Measurements from ENCODE around the gene TCF7L2.
A peak's percentile ranks its signal among the peaks of the same experiment; 100 is the strongest.

Gene TCF7L2

DNA sequence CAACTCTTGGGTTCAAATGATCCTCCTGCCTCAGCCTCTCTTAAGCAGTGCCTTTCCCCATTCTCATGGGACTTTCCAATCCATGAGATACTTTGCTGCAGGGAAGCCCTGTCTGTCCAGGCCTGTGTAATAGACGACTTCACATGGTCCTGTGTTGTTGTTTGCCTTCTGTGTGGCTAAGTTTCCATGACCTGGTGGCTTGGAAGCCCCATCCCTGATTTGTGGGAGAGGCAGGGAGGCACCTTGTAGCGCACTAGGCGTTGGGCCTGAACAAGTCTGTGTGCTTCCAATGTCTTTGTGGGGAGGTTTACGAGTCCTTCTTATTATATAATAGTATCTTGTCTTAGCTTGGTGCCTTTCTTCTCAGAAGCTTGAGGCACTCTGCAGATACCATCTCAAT is 49.1 kb downstream of the TCF7L2 start:
- no peak for DNase-seq (ENCODE audit: low read depth in 2 of 2)

DNA sequence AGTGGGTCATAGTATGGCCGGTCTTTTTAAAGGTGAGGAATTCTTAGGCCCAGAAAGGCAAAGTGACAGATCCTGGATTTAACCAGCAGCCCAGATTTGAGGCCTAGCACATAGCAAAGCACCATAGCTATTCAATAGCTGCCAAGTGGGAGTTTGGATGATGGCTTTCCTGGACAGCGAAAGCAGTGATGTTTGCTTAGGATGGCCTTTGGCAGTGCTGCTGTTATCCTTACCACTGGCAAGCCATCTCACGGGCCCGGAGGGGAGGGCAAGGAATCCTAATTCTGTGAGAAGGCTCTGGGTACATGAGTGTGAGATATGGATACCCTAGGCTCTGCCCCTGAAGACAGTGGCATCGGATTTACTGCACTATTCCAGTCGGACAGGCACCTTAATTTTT is 50.4 kb downstream of the TCF7L2 start:
- no peak for DNase-seq (ENCODE audit: low read depth in 2 of 2)

DNA sequence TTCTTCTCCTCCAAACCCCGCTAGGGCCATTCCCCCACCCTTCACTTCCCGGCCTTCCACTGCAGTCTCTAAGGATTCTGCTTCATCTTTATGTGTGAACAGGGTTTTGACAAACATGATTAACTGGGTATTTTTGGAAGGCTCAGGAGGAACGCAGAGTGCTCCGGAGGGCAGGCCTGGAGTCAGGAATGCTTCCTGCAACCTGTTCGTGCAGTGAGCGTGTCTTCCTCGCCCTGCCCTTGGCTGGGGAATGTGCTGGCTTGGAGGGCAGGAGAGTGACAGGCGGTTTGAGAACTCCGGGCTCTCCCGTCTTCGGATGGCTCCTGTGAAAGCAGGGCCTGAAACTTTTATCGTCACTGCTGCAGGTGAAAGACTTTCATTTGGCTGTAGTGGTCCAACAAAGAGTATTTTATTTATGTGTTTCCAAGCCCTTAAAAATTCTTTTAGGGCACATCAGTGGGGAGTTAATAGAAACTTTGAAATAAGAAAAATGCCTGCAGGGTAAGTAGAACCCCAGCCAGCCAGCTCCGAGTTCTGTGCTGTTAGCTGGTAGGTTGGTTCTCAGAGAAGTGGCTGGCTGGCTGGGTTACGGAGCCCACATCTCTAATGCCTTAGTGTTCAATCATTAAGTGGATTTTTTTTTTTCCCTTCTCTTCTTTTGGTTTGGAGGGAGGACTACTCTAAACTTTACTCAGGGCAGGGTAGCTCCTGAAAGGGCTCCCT is 51.0 kb downstream of the TCF7L2 start:
- DNase-seq (ENCODE audit: low read depth in 2 of 2) = no peak

DNA sequence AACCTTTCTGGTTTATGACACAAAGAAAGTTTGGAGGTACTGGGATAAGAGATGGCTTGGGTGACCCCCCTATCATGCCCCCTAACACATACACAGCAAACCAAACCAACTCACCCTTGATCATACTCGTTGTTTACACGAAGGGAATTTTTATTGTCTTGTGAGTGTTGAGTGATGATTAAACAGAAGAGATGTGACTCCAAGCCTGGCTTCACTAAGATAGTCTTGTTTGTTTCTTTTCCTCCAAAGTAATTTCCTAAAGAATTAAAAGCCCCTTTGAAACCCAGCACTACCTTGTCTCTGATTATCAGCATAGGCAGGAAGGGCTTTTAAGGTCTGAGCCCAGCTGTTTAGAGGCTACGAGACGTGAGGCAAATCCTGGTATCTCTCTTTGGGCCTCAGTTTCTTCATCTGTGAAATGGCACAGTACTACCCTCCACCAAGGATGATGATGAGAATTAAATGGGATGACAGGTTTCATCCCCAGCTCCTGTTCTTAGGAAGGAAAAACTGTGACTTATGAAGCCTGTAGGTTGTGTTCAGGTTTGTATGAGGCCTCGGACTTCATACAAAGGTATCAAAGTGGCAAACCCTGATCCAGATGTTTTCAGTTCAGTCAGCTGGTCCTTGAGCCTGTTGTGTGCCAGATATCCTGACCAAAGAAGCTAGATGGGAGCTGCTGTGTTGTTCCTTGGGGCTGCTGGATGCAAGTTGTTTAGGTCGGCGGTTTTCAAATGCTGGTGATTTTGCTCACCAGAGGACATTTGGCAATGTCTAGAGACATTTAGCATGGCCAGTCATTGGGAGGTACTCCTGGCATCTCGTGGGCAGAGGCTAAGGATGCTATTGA is 51.8 kb downstream of the TCF7L2 start:
- DNase-seq (ENCODE audit: low read depth in 2 of 2) = no peak

DNA sequence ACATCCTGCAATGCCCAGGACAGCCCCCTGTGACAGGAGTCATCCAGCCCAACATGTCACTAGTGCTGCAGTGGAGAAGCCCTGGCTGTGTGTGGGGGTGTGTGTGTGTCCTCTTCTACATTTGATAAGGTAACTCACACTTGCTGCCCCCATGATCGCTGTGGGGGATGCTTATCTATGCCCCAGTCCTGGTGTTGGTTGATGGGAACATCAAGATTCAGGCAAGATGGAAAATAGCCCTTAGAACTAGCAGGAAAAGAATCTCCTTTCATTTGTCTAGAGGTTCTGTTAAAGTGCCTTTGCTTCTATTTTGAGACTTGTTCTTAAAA is 52.4 kb downstream of the TCF7L2 start:
- DNase-seq (ENCODE audit: low read depth in 2 of 2) = no peak

DNA sequence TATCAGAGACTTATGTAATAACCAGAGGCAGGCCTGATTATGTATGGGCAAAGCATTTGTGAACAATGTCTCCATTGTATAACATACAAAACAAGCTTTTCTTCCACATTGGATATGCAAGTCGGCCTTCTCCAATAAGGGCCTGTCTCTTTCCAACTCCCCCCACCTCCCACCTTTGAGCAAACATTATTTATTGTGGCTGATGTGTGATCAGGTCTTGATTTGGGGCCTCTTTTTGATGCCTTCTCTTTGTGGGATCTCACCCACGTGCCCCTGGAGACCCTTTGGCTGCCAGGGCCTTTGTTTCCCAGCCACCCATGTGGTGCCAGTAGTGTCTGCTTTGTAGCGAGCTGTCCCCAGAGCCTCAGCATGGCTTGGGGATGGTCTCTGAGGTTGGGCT is 53.0 kb downstream of the TCF7L2 start:
- DNase-seq (ENCODE audit: low read depth in 2 of 2) = no peak

DNA sequence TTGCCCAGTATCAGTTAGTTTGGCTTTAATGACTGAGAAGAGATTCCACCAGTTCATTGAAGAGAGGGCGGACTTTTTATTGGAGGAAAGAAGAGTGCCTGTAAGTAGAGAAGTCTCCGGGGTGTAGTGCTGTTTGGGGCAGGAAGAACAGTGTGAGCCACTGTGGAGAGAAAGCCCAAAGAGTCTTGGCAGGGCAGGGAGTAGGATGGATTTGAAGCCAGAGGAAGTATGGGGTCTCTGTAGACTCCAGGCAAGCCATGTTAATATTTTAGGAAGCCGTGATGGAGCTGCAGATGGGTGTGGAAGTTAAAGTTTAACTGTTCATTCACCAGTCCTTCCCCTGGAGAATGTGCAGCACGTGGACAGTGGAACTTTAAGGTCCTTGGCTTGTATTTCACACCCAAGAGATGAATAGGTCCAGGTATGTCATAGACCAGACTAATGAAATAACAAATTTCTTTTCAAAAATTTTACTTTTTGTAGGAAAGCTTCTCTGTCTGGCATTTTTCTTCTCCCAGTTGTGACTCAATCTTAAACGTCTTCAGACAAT is 54.1 kb downstream of the TCF7L2 start:
- no peak for DNase-seq (ENCODE audit: low read depth in 2 of 2)

DNA sequence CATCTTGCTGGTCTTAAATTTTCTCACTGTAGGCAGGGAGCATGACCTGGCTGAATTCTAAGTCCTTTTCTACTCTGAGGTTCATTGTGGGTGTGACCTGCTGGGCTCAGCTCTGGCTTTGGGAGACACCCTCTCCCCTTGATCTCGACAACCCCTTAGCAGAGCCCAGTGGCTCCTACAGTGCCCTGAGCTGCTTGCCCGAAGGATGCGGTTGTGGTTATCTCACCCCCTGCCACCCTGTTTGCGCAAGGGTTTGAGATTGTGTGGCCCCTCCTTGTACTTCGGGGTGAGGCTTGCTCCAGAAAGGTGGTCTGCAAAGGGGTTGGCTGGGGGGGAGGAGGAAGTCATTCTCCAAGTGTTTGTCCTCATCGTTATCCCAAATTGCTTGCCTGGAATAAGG is 55.3 kb downstream of the TCF7L2 start:
- no peak for DNase-seq (ENCODE audit: low read depth in 2 of 2)

DNA sequence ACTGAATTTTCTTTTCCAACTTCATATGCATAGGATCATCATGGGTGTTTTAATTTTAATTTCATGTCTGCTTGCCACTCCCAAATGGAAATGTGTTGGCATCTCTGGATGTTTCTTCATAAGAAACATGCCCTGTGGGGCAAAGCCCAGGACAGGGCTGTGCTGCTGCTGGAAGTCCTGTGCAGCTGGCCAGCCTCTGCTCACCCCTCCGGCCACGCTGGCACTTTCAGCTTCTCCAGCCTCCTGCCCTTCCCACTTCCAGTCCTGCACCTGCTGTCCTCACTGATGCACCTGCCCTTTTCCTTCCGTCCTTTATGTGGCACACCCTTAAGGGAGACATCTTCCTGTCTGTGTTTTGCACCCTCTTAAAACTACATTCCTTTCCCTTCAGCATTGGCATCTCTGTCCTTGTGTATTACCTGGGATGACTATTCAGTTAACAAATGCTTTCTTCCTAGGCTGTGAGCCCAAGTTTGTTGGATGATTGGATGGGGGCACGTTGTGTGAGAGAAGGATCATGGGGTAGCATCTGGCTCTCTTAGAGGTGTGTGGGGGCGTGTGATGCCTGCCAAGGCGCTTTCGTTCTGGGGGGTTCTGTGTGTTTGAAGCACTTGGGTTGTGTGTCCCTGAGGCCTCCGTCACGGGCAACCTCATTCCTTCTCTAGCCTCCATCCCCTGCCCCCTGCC is 56.8 kb downstream of the TCF7L2 start:
- no peak for DNase-seq (ENCODE audit: low read depth in 2 of 2)

DNA sequence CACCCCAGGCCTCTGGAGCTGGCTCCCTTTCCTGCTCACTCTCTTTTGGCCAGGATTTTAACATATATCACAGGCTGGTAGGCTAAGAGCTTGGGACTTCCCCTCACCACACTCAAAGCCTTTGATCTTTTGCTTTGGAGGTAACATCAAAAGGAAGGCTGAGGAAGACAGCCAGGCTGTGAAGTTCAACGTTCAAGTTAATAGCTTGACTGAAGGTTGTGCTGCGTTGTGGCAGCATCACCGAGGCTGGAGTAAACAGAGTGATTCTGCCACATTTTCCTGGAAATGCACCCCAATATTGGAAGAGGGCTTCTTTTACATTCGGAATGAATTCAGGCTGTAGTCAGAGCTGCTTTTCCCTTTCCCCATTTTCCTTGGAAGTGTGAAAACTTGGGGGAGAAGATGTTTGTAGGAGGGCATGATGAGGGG is 57.3 kb downstream of the TCF7L2 start:
- peak in 1 of 2 donors; percentile 12 for DNase-seq (ENCODE audit: low read depth in 2 of 2)

DNA sequence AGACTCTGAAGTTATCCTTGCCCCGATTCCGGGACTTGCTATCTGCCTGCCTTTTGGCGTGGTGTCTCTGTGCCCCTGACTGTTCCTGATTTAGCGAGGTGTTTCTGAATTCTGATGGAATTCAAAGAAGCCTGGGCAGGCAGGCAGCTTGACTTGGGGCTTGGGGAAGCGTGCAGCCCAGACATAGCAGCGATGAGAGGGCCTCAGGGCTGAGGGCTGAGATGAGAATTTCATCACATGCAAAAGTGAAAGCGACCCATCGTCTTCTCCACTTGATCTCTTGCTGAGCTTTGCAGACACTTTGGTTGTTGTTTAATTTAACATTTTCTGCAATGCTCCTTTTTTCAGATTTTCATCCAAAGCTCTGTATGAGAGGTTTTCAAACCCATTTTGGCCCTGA is 57.8 kb downstream of the TCF7L2 start:
- DNase-seq (ENCODE audit: low read depth in 2 of 2) = no peak

DNA sequence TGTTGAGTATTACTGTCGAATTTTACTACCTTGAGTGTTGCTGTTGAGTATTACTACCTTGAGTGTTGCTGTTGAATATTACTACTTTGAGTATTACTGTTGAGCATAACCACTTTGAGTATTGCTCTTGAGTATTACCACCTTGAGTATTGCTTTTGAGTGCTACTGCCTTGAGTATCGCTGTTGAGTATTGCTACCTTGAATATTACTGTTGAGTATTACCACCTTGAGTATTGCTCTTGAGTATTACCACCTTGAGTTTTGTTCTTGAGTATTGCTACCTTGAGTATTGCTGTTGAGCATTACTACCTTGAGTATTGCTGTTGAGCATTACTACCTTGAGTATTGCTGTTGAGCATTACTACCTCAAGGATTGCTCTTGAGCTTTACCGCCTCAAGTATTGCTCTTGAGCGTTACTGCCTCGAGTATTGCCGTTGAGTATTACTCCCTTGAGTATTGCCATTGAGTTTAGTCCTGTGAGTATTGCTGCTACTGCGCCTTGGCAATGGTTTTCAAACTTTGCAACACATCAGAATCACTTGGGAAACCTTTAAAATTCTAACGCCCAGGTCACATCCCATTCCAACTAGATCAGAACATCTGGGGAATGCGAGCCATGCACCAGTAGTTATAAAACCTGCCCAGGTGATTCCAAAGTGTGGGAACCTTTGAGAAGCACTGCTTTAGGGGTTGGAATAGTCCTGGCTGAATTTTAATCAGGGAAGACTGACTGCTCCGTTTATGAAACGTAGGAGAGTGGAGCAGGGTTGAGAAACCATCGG is 61.7 kb downstream of the TCF7L2 start:
- no peak for DNase-seq (ENCODE audit: low read depth in 2 of 2)

DNA sequence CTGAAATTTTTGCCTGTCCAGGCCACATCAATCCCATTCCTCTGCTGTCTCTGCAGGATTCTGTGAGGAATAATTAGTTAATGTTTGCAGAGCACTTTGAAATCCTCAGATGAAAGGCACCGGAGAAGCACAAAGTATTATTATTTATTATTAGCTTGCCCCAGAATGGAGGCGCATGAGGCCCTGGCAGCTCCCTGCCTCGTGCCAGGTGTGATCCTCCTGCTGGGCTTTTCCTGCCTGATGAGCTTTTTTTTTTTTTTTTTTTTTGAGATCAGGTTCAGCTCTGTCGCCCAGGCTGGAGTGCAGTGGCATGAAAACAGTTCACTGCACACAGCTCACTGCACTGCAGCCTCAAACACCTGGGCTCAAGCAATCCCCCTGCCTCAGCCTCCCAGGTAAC is 65.2 kb downstream of the TCF7L2 start:
- no peak for DNase-seq (ENCODE audit: low read depth in 2 of 2)

DNA sequence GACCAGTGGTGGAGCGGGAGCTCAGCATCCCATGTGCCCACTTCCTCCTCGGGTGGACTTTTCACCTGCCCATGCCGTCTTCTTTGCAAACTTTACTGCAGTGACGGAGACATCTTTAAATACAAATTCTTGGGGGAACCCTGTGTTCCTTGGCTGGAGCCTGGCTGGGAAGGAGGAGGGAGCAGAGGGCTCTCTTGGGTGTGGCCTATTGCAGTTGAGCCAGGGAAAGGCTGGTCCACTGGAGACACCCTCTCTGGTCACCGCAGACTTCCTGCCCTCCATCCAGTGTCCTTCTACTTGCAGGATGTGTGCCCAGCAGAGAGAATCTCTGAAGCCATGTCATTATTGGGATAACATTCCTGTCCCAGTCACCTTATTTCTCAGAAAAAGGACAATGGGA is 67.3 kb downstream of the TCF7L2 start:
- no peak for DNase-seq (ENCODE audit: low read depth in 2 of 2)

DNA sequence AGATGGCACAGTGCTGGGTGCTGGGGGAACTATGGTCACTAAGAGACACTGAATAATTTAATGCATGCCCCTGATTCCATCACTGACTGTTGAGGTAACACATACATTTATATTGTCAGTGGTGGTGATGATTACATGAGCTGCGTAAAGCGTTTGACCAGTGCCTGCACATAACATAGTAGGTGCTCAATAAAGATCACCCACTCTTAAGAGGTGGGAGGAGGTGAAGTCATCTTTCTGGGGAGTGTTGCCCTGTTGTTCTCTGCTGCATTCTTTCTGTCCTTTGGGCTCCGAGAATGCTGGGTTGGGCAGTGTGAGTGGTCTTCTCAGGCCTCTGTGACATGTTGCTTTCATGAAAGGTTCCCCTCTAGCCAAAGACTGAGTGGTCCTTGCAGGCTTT is 68.0 kb downstream of the TCF7L2 start:
- DNase-seq (ENCODE audit: low read depth in 2 of 2) = no peak

DNA sequence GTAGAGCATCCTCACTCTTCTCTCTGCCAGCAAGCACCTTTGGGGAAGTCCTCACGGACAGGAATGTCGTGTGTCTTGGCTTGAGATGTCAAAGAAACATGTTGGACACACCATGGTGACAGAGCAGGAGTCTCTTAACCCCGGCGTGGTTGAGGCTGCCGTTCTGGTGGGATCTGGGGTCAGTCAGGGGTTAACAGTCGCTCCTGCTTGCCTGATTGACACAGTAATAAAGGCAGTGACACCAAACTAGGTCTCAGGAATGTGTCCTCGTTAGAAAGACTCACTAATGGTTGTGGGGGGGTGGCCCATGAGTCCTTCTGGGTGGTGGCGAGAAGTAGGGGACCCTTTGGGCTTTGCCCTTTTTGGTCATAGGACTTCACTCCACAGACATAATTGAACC is 69.0 kb downstream of the TCF7L2 start:
- no peak for DNase-seq (ENCODE audit: low read depth in 2 of 2)

DNA sequence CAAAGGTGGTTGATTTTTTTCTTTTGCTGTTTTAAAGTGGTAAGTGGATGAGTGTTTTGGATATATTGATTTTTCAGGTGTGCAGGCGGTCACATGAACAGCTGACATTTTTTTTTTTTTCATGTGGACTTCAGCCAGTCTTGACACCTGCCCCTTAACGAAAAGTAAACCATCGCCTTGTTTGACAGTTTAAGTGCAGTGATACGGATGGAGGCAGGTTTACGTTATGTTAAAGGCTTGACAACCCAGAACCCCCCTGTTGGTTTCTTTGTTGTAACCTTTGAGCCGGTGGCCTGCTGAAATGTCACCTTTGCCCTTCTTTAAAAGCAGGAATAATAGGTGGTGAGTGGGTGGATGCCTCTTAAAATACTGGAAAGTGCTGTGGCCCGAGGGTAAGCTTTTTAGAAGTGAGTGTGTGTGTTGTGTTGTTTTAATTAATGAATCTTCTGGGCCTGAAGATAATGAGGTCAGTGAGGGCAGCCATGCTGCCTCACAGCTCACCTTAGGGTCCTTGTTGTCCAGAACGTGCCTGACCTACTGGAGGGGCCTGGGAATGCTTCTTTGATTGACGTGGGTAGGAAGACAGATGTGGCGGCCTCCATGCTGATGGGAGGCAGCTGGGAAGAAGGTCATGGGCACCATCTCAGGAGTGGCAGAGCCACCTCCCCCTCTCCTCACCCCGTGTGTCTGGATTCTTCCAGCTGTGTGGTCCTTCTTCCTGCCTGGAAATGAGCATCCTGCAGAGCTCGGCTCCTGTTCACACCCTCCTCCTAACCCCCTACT is 69.8 kb downstream of the TCF7L2 start:
- DNase-seq (ENCODE audit: low read depth in 2 of 2) = no peak

DNA sequence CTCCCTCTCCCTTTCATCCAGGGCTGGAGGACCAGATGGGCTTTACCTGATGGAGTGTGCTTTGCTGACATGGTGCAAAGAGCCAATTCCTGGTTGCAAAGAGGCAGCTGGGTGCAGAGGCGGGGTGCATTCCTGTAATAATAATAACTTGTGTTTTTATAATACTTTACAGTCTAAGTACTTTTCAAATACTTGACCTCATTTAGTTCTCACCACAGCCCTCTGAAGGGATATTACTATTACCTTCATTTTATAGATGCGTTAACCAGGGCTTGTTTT is 70.4 kb downstream of the TCF7L2 start:
- no peak for DNase-seq (ENCODE audit: low read depth in 2 of 2)

DNA sequence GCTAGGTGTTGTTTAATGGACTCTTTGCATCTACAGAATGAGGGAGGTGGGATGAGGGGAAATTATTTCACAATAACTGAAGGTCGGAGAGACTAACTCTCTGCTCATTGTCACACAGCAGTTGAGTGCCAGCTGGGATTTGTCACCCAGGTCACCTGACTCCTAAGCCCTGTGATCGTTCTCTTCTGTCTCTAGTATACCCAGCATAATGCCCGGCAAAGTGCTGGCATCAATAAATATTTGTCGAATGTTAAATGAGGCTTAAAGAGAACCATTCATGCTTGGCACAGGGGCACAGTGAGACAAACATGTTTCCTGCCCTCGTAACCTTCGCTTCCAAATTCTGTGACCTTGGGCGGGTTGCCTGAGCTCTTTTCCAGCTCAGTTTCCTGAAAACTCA is 70.8 kb downstream of the TCF7L2 start:
- no peak for DNase-seq (ENCODE audit: low read depth in 2 of 2)

DNA sequence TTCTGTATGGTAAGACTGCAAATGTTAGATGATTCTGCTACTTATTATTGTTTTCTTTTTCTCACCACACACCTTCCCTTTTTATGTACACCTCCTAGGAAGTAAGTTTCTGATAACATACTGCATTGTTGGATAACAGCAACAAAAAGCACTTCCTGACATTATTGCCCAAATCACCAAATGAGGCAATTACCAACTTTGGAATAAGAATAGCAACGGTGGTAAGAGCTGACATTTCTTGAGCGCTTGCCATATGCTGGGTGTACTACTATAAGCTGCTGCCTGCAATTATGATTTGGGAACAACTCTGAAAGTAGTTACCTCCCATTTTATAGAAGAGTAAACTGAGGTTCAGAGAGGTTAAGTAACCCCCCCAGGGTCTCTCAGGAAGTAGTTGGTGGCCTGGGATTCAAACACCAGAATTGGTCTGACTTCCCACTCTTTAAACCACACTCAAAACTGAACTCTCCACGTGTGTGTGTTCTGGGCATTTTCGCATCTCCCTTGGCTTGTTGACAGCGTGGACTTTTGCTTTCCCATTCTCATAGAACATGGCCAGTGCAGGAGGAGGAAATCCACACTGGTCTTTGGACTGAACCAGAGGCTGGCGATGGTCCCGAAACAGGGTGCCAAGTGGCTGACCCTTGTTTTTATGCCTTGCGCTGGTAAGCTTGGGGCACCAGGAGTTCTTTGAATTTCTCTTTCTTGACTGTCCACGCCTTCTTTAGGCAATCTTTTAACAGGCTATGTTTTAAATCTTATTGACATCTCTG is 71.4 kb downstream of the TCF7L2 start:
- DNase-seq (ENCODE audit: low read depth in 2 of 2) = no peak

Measured in activated CD4-positive, alpha-beta T cell treated with anti-CD3 and anti-CD28 coated beads for 24 hours (primary cell).